GM12873 (cell line): Measurements from ENCODE around the gene MAF.

ENCODE experiments used
- TF ChIP-seq, protein P1 (sequence below): IDR thresholded peaks from 2 replicates; pipeline ENCODE4 v1.5.1; 2012; ENCODE audit warnings: low read depth, mild to moderate bottlenecking, moderate library complexity, low read length, control low read depth; ENCODE audit not compliant: insufficient read depth; ENCODE audit errors: missing control alignments

MAF gene

DNA sequence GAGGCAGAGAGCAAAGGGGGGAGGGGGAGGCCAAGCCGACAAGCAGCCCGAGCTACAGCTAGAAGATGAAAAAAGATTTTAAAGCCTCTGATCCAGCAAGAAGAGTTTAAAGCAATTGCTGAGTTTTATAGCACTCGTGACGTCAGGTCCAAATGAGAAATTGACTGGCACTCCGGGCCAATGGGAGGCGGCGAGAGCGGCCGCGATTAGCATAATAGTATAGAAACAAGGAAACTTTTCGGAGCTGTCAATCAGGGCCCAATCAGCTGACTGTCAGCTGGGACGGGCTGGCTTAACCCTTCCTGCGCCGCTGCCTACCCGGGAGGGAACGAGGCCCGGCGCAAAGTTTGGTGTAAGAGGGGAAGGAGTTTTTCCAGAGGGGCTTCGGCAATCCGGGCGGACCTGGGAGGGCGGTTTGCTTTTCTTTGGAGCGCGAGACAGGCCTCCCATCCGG lies at the start of gene MAF:
MAF (minus strand) TSS at position 100 of the 454 bp plus-strand sequence. CDS start 835 bp downstream, outside the sequence.
- TF ChIP-seq, protein P1, sequence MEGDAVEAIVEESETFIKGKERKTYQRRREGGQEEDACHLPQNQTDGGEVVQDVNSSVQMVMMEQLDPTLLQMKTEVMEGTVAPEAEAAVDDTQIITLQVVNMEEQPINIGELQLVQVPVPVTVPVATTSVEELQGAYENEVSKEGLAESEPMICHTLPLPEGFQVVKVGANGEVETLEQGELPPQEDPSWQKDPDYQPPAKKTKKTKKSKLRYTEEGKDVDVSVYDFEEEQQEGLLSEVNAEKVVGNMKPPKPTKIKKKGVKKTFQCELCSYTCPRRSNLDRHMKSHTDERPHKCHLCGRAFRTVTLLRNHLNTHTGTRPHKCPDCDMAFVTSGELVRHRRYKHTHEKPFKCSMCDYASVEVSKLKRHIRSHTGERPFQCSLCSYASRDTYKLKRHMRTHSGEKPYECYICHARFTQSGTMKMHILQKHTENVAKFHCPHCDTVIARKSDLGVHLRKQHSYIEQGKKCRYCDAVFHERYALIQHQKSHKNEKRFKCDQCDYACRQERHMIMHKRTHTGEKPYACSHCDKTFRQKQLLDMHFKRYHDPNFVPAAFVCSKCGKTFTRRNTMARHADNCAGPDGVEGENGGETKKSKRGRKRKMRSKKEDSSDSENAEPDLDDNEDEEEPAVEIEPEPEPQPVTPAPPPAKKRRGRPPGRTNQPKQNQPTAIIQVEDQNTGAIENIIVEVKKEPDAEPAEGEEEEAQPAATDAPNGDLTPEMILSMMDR: no peak

GRCh38 chr16:79648826-79649225 lies 48.3 kb upstream of the MAF start:
- TF ChIP-seq, protein P1: no peak

- TF ChIP-seq, protein P1: no peak
These were observed 47.0 kb upstream of the MAF start for GRCh38 chr16:79647586-79647985.

DNA sequence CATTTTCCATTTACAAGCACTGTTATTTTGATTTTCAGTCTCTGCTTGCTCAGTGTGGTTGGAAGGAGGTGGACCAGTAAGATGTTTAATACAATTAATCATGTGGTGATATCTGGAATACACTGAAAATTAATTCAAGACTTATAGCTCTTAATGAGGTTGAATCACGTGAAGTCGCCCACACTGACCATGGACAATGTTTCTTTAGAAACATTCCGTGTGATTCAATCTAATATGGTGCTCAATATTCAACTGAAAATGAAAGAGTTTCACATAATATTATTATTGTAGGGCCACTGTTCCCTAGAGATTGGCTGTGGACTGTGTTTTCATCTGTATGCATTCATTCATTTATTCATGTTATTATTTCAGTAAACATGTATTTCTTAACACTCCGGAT lies 45.2 kb upstream of the MAF start:
- TF ChIP-seq, protein P1: no peak

DNA sequence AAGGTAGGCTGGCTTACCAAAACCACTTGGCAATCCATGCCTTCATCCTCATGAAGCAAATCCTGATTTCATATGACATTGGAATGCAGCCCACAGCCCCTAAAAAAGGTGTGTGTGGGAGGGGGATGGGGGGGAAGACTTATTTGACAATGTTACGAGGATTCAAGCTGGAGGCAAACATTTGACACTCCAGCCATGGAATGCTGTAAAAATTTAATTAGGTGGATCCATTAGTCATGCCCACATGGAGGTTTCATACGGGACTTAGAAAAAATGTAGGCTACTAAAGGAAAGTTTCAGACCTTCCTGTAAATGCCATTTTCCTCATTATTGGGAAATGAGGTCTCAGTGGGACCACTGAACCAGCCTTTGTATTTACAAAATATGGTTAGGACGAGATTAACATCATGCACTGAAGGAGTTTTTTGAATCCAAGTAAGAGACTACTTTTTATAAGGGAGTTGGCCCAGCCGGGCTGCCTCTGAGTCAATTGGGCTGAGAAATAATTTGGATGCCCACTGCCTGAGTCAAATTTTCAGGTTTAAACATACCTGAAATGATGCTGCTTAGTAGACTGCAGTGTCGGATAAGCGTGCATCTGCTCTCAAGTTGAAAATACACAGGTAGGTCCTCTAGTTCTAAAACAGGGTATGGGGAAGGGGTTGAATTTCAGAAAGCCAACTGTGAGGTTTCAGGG lies 44.6 kb upstream of the MAF start:
- TF ChIP-seq, protein P1: no peak

GRCh38 chr16:79642652-79643051 lies 42.1 kb upstream of the MAF start:
- TF ChIP-seq, protein P1: no peak

- TF ChIP-seq, protein P1: no peak
These were observed 40.2 kb upstream of the MAF start for GRCh38 chr16:79640513-79641360.
